Suprapubic skin (tissue), 4 donors: Measurements from ENCODE around the gene CMTM7. TPM values are rescaled to one million over a fixed set of nuclear protein-coding genes. Genes with fewer than 3 reads are reported as not detected.

Experiments used
- DNase-seq, 2 donors: peaks; one replicate each; pipeline ENCODE4 v3.0.0-alpha.2; 2019; ENCODE audit warnings: low spot score in 2 of 2
- H3K27ac ChIP-seq: fragments of 200-600 bp; sonication (generic); one replicate; pipeline ENCODE4 v1.5.1; 2019
- H3K27me3 ChIP-seq: fragments of 200-600 bp; sonication (generic); one replicate; pipeline ENCODE4 v1.5.1; 2019
- H3K36me3 ChIP-seq: fragments of 200-600 bp; sonication (generic); one replicate; pipeline ENCODE4 v1.5.1; 2019
- H3K4me1 ChIP-seq: fragments of 200-600 bp; sonication (generic); one replicate; pipeline ENCODE4 v1.5.1; 2019
- H3K4me3 ChIP-seq: fragments of 200-600 bp; sonication (generic); one replicate; pipeline ENCODE4 v1.5.1; 2019; ENCODE audit warnings: mild to moderate bottlenecking
- H3K9me3 ChIP-seq: fragments of 200-600 bp; sonication (generic); one replicate; pipeline ENCODE4 v1.5.1; 2019
- CTCF ChIP-seq, 2 donors: fragments of 200-600 bp in 1 of 2; fragments of 450-650 bp in 1 of 2; sonication (generic) in 1 of 2; IDR thresholded peaks; one replicate each; pipeline ENCODE4 v1.5.1; 2016 to 2019; ENCODE audit warnings: antibody characterized with exemption in 2 of 2, mild to moderate bottlenecking in 1 of 2, moderate library complexity in 1 of 2
- EP300 ChIP-seq: sonication (generic); formaldehyde crosslinking; IDR thresholded peaks from one replicate; pipeline ENCODE4 v1.6.1; 2017; ENCODE audit warnings: antibody characterized with exemption
- POLR2A ChIP-seq, 2 donors: fragments of 450-650 bp; IDR thresholded peaks; one replicate each; pipeline ENCODE4 v1.6.1; 2017; ENCODE audit warnings: antibody characterized with exemption in 2 of 2, mild to moderate bottlenecking in 2 of 2, moderate library complexity in 2 of 2
- POLR2AphosphoS5 ChIP-seq, 3 donors: sonication (generic); formaldehyde crosslinking; IDR thresholded peaks; one replicate each; pipeline ENCODE4 v1.6.1; 2017; ENCODE audit warnings: antibody characterized with exemption in 3 of 3
- WGBS: methylation state at CpG from one replicate; pipeline ENCODE4 v1.1.5; 2018; 5-methylcytosine and 5-hydroxymethylcytosine counted together
- total RNA-seq, 4 donors: library from RNA; depleted of rRNA; stranded (reverse); fragments of >200 nt; gene quantifications; one replicate each; pipeline ENCODE4 v1.1.0, GENCODE V29; 2016

The CMTM7 gene
- total RNA-seq, 4 donors from 2014 or later: 7.5 to 14.7 (median 10.9) TPM

GRCh38 chr3:32401556-32402081 lies 10.0 kb downstream of the CMTM7 start:
- Histone ChIP-seq H3K36me3 (no peaks in the 10 kb centered on the region), H3K27me3 (no peaks in the 10 kb centered on the region), H3K27ac (peak overlapping the region; percentile 86), H3K4me1 (peaks cover 54% of the 10 kb centered on the region), H3K9me3 (no peaks in the 10 kb centered on the region), H3K4me3 (peak overlapping the region; percentile 55)
- TF ChIP-seq EP300: no peak
- peak in 2 of 3 donors; percentile 16 to 66 for TF ChIP-seq POLR2AphosphoS5 (IDR thresholded peaks at IDR 0.05)
- TF ChIP-seq POLR2A (IDR thresholded peaks at IDR 0.05): no peak
- no peak for TF ChIP-seq CTCF (IDR thresholded peaks at IDR 0.05)
- DNase-seq: peak in 1 of 2 donors; percentile 81
- WGBS: under 1% methylated on average over 14 of the region's 41 CpGs

DNA sequence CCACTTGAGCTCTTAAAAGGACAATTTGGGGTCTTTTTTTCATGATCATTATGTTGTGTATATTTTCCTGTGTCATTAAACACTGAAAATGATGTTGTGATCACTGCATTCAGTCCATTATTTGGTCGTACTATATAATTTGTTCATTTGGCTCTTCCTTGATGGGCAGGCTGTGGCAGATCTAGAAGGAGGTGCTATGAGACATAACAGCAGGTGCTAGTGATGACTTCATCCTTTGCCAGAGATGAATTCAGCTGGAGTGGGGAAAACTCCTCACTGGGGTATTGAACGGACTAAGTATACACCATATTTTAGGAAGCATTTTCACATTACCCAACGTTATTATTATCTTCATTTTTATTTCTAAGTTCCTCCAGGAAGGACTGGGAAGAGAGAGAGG lies 12.0 kb downstream of the CMTM7 start:
- H3K4me1 ChIP-seq: peaks cover 68% of the 10 kb centered on the region
- H3K27ac ChIP-seq: no peak overlapping the region
- no peaks in the 10 kb centered on the region for H3K27me3 ChIP-seq
- DNase-seq: no peak
- H3K4me3 ChIP-seq: no peak overlapping the region
- WGBS: 49% methylated on average over 3 of the region's 3 CpGs
- H3K36me3 ChIP-seq: no peaks in the 10 kb centered on the region
- TF ChIP-seq CTCF (IDR thresholded peaks at IDR 0.05) (no peak), POLR2AphosphoS5 (IDR thresholded peaks at IDR 0.05) (no peak), POLR2A (IDR thresholded peaks at IDR 0.05) (no peak)
- no peaks in the 10 kb centered on the region for H3K9me3 ChIP-seq

DNA sequence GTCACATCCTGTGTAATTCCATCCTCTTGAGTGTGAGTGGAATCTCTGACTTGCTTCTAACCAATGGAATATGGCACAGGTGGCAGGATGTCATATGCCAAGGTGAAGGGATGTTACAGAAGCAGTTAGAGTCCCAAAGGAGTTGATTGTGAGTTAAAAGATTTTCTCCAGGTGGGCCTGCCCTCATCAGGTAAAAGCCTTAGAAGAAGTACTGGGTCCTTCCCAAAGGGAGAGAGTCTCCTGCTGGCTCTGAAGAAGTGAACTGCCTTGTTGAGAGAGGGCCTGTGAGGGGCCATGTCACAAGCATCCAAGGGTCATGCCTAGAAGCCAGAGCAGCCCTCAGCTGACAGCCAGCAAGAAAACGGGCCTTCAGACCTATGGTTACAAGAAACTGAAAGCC lies 13.1 kb downstream of the CMTM7 start:
- no peak for DNase-seq

GRCh38 chr3:32405155-32405554 lies 13.5 kb downstream of the CMTM7 start:
- Histone ChIP-seq H3K27me3 (no peaks in the 10 kb centered on the region), H3K27ac (no peak overlapping the region), H3K4me3 (no peak overlapping the region), H3K36me3 (no peaks in the 10 kb centered on the region), H3K4me1 (peaks cover 60% of the 10 kb centered on the region), H3K9me3 (no peaks in the 10 kb centered on the region)
- DNase-seq: no peak
- TF ChIP-seq EP300 (no peak), POLR2AphosphoS5 (IDR thresholded peaks at IDR 0.05) (no peak), CTCF (IDR thresholded peaks at IDR 0.05) (no peak), POLR2A (IDR thresholded peaks at IDR 0.05) (no peak)
- WGBS: 33% methylated on average over 1 of the region's 2 CpGs

More for the DNA sequence above, 13.1 kb downstream of the CMTM7 start:
- TF ChIP-seq POLR2AphosphoS5 (IDR thresholded peaks at IDR 0.05) (no peak), EP300 (no peak), POLR2A (IDR thresholded peaks at IDR 0.05) (no peak), CTCF (IDR thresholded peaks at IDR 0.05) (no peak)
- 80% methylated on average over 1 of the region's 1 CpG for WGBS
- Histone ChIP-seq H3K36me3 (no peaks in the 10 kb centered on the region), H3K4me3 (no peak overlapping the region), H3K4me1 (peaks cover 60% of the 10 kb centered on the region), H3K27ac (no peak overlapping the region), H3K9me3 (no peaks in the 10 kb centered on the region), H3K27me3 (no peaks in the 10 kb centered on the region)

- Histone ChIP-seq H3K27ac (peak overlapping the region; percentile 46), H3K4me1 (peaks cover 56% of the 10 kb centered on the region), H3K4me3 (no peak overlapping the region), H3K9me3 (no peaks in the 10 kb centered on the region), H3K27me3 (no peaks in the 10 kb centered on the region), H3K36me3 (no peaks in the 10 kb centered on the region)
- WGBS: 74% methylated on average over 7 of the region's 7 CpGs
- TF ChIP-seq POLR2A (IDR thresholded peaks at IDR 0.05): no peak
- no peak for TF ChIP-seq CTCF (IDR thresholded peaks at IDR 0.05)
- TF ChIP-seq EP300: no peak
- no peak for TF ChIP-seq POLR2AphosphoS5 (IDR thresholded peaks at IDR 0.05)
- DNase-seq: no peak
Measured at GRCh38 chr3:32405711-32406323, 14.2 kb downstream of the CMTM7 start.
